Liver (tissue), 9 donors: Measurements from ENCODE around the gene TMEM107. TPM values are rescaled to one million over a fixed set of nuclear protein-coding genes. Genes with fewer than 3 reads are reported as not detected.

Source experiments
- DNase-seq: peaks from one replicate; pipeline ENCODE4 v3.0.0-alpha.2; 2017; ENCODE audit warnings: low spot score
- H3K27ac ChIP-seq, 2 donors: one replicate each; pipeline ENCODE4 v1.7.0; 2013; ENCODE audit warnings: inconsistent platforms in 2 of 2, low read length in 2 of 2, control low read depth in 1 of 2, low read depth in 1 of 2, mild to moderate bottlenecking in 1 of 2
- H3K27me3 ChIP-seq, 4 donors: one replicate each; pipeline versions ENCODE4 v1.6.1 to v1.7.0; 2013; ENCODE audit warnings: low read length in 3 of 4, inconsistent platforms in 1 of 4, mild to moderate bottlenecking in 1 of 4, moderate library complexity in 1 of 4; ENCODE audit not compliant: control insufficient read depth in 4 of 4, insufficient read depth in 4 of 4
- H3K36me3 ChIP-seq, 4 donors: one replicate each; pipeline versions ENCODE4 v1.6.1 to v1.7.0; 2013; ENCODE audit warnings: low read length in 3 of 4, mild to moderate bottlenecking in 3 of 4, low read depth in 1 of 4, moderate library complexity in 1 of 4; ENCODE audit not compliant: control insufficient read depth in 4 of 4, insufficient read depth in 3 of 4
- H3K4me1 ChIP-seq, 4 donors: one replicate each; pipeline versions ENCODE4 v1.6.1 to v1.7.0; 2013; ENCODE audit warnings: low read length in 3 of 4, mild to moderate bottlenecking in 3 of 4, moderate library complexity in 1 of 4; ENCODE audit not compliant: control insufficient read depth in 4 of 4, insufficient read depth in 4 of 4
- H3K4me3 ChIP-seq, 3 donors: one replicate each; pipeline versions ENCODE4 v1.6.1 to v1.7.0; 2013; ENCODE audit warnings: low read length in 3 of 3, control low read depth in 1 of 3, low read depth in 1 of 3, mild to moderate bottlenecking in 1 of 3
- H3K9ac ChIP-seq, 2 donors: one replicate each; pipeline ENCODE4 v1.7.0; 2013; ENCODE audit warnings: low read length in 2 of 2, mild to moderate bottlenecking in 2 of 2, moderate library complexity in 2 of 2, control low read depth in 1 of 2, low read depth in 1 of 2
- H3K9me3 ChIP-seq, 4 donors: one replicate each; pipeline versions ENCODE4 v1.6.1 to v1.7.0; 2013; ENCODE audit warnings: low read length in 3 of 4; ENCODE audit not compliant: control insufficient read depth in 4 of 4
- CTCF ChIP-seq: fragments of 150-350 bp; IDR thresholded peaks from 2 replicates; pipeline ENCODE4 v1.5.1; 2017; ENCODE audit warnings: improper control_type of control experiment, low read depth, low read length; ENCODE audit not compliant: missing input control
- FOXA1 ChIP-seq: IDR thresholded peaks from 2 replicates; pipeline ENCODE4 v1.6.1; 2016; ENCODE audit warnings: antibody characterized with exemption
- FOXA2 ChIP-seq: IDR thresholded peaks from 2 replicates; pipeline ENCODE4 v1.6.1; 2016; ENCODE audit warnings: antibody characterized with exemption
- GABPA ChIP-seq, 2 donors: IDR thresholded peaks in 1 of 2; conservative IDR thresholded peaks in 1 of 2; 2 replicates each; pipeline ENCODE4 v1.6.1; 2016; ENCODE audit warnings: antibody characterized with exemption in 2 of 2, mild to moderate bottlenecking in 1 of 2, moderate library complexity in 1 of 2
- HNF4A ChIP-seq, 2 donors: conservative IDR thresholded peaks; 2 replicates each; pipeline ENCODE4 v1.6.1; 2016; ENCODE audit warnings: antibody characterized with exemption in 2 of 2, mild to moderate bottlenecking in 2 of 2
- JUND ChIP-seq, 2 donors: IDR thresholded peaks; 2 replicates each; pipeline ENCODE4 v1.6.1; 2016; ENCODE audit warnings: antibody characterized with exemption in 2 of 2
- RAD21 ChIP-seq, 2 donors: IDR thresholded peaks; 2 replicates each; pipeline ENCODE4 v1.6.1; 2016; ENCODE audit warnings: antibody characterized with exemption in 2 of 2, mild to moderate bottlenecking in 2 of 2
- RXRA ChIP-seq, 2 donors: IDR thresholded peaks; 2 replicates each; pipeline ENCODE4 v1.6.1; 2017 to 2018; ENCODE audit warnings: antibody characterized with exemption in 2 of 2, mild to moderate bottlenecking in 1 of 2
- TAF1 ChIP-seq: conservative IDR thresholded peaks from 2 replicates; pipeline ENCODE4 v1.6.1; 2016; ENCODE audit warnings: antibody characterized with exemption, mild to moderate bottlenecking
- YY1 ChIP-seq: IDR thresholded peaks from 2 replicates; pipeline ENCODE4 v1.6.1; 2016; ENCODE audit warnings: antibody characterized with exemption, mild to moderate bottlenecking
- WGBS: extraction: QIAGEN DNeasy Blood & Tissue Kit; methylation state at CpG from one replicate; pipeline ENCODE4 v1.1.7; 2013; 5-methylcytosine and 5-hydroxymethylcytosine counted together
- polyA plus RNA-seq, 2 donors: library from polyadenylated mRNA; stranded (reverse) in 1 of 2; unstranded in 1 of 2; fragments of 200-250 nt in 1 of 2; fragments of >200 nt in 1 of 2; fragmentation: Nextera tagmentation in 1 of 2; extraction: Ambion mirVana in 1 of 2; gene quantifications; one replicate each; pipeline versions ENCODE4 v1.2.1 to v1.2.3, GENCODE V29; 2013 to 2015
- total RNA-seq, 2 donors: library from RNA; depleted of rRNA; stranded (reverse); fragments of >200 nt; gene quantifications; one replicate each; pipeline ENCODE4 v1.2.3, GENCODE V29; 2014
- TF ChIP-seq, protein P1 (sequence below): IDR thresholded peaks from 2 replicates; pipeline ENCODE4 v1.6.1; 2016; ENCODE audit warnings: antibody characterized with exemption
- TF ChIP-seq, protein P2 (sequence below): IDR thresholded peaks from 2 replicates; pipeline ENCODE4 v1.6.1; 2016; ENCODE audit warnings: antibody characterized with exemption
- TF ChIP-seq, protein P3 (sequence below): IDR thresholded peaks from 2 replicates; pipeline ENCODE4 v1.6.1; 2016; ENCODE audit warnings: antibody characterized with exemption
- TF ChIP-seq, protein P4 (sequence below): IDR thresholded peaks from 2 replicates; pipeline ENCODE4 v1.6.1; 2016; ENCODE audit warnings: antibody characterized with exemption, mild to moderate bottlenecking
- donor health status: healthy.
- donor health status: healthy.
- donor health status: healthy.
- donor health status: healthy.
- donor health status: healthy.

Gene TMEM107
- total and polyA plus RNA-seq, 4 donors, result 3.0 to 8.4 (median 4.2) TPM

- Histone ChIP-seq H3K27me3 (no peaks in the 10 kb centered on the region), H3K4me3 (peak overlapping the region; percentile 52 to 76 (median 57)), H3K27ac (peak overlapping the region; percentile 73 to 85), H3K36me3 (no peaks in the 10 kb centered on the region), H3K4me1 (peaks cover 11 to 50% (median 31%) of the 10 kb centered on the region in 4 donors), H3K9me3 (no peaks in the 10 kb centered on the region), H3K9ac (no peak overlapping the region)
- WGBS, result under 1% methylated on average over 32 of the region's 32 CpGs
- peak; percentile 98 for DNase-seq
- TF ChIP-seq RXRA (IDR thresholded peaks at IDR 0.05) (peak in 1 of 2 donors; percentile 31), HNF4A (conservative IDR thresholded peaks at IDR 0.05) (no peak), YY1 (no peak), FOXA1 (no peak), CTCF (no peak), TAF1 (no peak), RAD21 (IDR thresholded peaks at IDR 0.05) (peak in 1 of 2 donors; percentile 31), JUND (IDR thresholded peaks at IDR 0.05) (peak in 1 of 2 donors; percentile 7), GABPA (IDR thresholded peaks at IDR 0.05 in 1 of 2, conservative IDR thresholded peaks at IDR 0.05 in 1 of 2) (peak; percentile 46 to 70), FOXA2 (peak; percentile 5)
- TF ChIP-seq, protein P1, sequence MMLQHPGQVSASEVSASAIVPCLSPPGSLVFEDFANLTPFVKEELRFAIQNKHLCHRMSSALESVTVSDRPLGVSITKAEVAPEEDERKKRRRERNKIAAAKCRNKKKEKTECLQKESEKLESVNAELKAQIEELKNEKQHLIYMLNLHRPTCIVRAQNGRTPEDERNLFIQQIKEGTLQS, result peak; percentile 97
- TF ChIP-seq, protein P2, sequence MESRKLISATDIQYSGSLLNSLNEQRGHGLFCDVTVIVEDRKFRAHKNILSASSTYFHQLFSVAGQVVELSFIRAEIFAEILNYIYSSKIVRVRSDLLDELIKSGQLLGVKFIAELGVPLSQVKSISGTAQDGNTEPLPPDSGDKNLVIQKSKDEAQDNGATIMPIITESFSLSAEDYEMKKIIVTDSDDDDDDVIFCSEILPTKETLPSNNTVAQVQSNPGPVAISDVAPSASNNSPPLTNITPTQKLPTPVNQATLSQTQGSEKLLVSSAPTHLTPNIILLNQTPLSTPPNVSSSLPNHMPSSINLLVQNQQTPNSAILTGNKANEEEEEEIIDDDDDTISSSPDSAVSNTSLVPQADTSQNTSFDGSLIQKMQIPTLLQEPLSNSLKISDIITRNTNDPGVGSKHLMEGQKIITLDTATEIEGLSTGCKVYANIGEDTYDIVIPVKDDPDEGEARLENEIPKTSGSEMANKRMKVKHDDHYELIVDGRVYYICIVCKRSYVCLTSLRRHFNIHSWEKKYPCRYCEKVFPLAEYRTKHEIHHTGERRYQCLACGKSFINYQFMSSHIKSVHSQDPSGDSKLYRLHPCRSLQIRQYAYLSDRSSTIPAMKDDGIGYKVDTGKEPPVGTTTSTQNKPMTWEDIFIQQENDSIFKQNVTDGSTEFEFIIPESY, result peak; percentile 10
- TF ChIP-seq, protein P3, sequence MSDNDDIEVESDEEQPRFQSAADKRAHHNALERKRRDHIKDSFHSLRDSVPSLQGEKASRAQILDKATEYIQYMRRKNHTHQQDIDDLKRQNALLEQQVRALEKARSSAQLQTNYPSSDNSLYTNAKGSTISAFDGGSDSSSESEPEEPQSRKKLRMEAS, result peak; percentile 2
- TF ChIP-seq, protein P4, sequence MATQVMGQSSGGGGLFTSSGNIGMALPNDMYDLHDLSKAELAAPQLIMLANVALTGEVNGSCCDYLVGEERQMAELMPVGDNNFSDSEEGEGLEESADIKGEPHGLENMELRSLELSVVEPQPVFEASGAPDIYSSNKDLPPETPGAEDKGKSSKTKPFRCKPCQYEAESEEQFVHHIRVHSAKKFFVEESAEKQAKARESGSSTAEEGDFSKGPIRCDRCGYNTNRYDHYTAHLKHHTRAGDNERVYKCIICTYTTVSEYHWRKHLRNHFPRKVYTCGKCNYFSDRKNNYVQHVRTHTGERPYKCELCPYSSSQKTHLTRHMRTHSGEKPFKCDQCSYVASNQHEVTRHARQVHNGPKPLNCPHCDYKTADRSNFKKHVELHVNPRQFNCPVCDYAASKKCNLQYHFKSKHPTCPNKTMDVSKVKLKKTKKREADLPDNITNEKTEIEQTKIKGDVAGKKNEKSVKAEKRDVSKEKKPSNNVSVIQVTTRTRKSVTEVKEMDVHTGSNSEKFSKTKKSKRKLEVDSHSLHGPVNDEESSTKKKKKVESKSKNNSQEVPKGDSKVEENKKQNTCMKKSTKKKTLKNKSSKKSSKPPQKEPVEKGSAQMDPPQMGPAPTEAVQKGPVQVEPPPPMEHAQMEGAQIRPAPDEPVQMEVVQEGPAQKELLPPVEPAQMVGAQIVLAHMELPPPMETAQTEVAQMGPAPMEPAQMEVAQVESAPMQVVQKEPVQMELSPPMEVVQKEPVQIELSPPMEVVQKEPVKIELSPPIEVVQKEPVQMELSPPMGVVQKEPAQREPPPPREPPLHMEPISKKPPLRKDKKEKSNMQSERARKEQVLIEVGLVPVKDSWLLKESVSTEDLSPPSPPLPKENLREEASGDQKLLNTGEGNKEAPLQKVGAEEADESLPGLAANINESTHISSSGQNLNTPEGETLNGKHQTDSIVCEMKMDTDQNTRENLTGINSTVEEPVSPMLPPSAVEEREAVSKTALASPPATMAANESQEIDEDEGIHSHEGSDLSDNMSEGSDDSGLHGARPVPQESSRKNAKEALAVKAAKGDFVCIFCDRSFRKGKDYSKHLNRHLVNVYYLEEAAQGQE, result peak; percentile 44
Observed at GRCh38 chr17:8186787-8187516, 10.8 kb upstream of the TMEM107 start.
